IMR-90 (cell line): ENCODE measurements around the gene AGXT. TPM values are rescaled to one million over a fixed set of nuclear protein-coding genes. Genes with fewer than 3 reads are reported as not detected.

ENCODE experiments used
- ATAC-seq: fragments of 200-7000 bp; cut with Tn5 transposase; 2 replicates; pipeline ENCODE4 v1.9.1; 2020; ENCODE audit warnings: low read depth, mild to moderate bottlenecking, moderate library complexity
- BruUV-seq: library from RNA; stranded (reverse); fragments of 400-500 nt; replicated peaks from 2 replicates; lab custom pipeline; 2021; lab: Mats Ljungman, UMichigan
- CTCF ChIA-PET: fragments of 300-600 bp; formaldehyde crosslinking; extraction: SDS; loops from one replicate; lab custom pipeline; 2021; ENCODE audit warnings: antibody characterized with exemption; lab: Yijun Ruan, JAX
- POLR2A ChIA-PET: fragments of 300-600 bp; sonication (Branson Sonifier 250); formaldehyde crosslinking; loops from one replicate; lab custom pipeline; 2022; ENCODE audit warnings: antibody characterized with exemption; ENCODE audit not compliant: unreplicated experiment; lab: Charles Lee
- DNase-seq: peaks from one replicate; pipeline ENCODE4 v3.0.0; 2013
- H2AFZ ChIP-seq: replicated peaks from 2 replicates; pipeline ENCODE3; 2013; ENCODE audit warnings: low read length, mild to moderate bottlenecking; ENCODE audit not compliant: poor library complexity
- H2AK5ac ChIP-seq: 2 replicates; pipeline ENCODE4 v1.6.1; 2013; ENCODE audit warnings: low read depth, low read length, inconsistent platforms
- H2AK9ac ChIP-seq: replicated peaks from 2 replicates; pipeline ENCODE3; 2013; ENCODE audit warnings: mild to moderate bottlenecking, low read depth, low read length, moderate library complexity; ENCODE audit not compliant: poor library complexity
- H2BK120ac ChIP-seq: 2 replicates; pipeline ENCODE4 v1.6.1; 2013; ENCODE audit warnings: low read depth, low read length, inconsistent platforms
- H2BK15ac ChIP-seq: 3 replicates; pipeline ENCODE4 v1.6.1; 2013; ENCODE audit warnings: low read depth, low read length, inconsistent platforms
- H2BK20ac ChIP-seq: 2 replicates; pipeline ENCODE4 v1.6.1; 2013; ENCODE audit warnings: low read depth, mild to moderate bottlenecking, inconsistent platforms, low read length, moderate library complexity
- H2BK5ac ChIP-seq: 2 replicates; pipeline ENCODE4 v1.6.1; 2013; ENCODE audit warnings: mild to moderate bottlenecking, low read depth, low read length, inconsistent platforms; ENCODE audit not compliant: poor library complexity, severe bottlenecking
- H3K14ac ChIP-seq: replicated peaks from 2 replicates; pipeline ENCODE4 v1.6.1; 2013; ENCODE audit warnings: low read depth, low read length, inconsistent platforms
- H3K18ac ChIP-seq: 2 replicates; pipeline ENCODE4 v1.6.1; 2013; ENCODE audit warnings: low read depth, low read length, control low read depth
- H3K23ac ChIP-seq: 2 replicates; pipeline ENCODE4 v1.6.1; 2013; ENCODE audit warnings: low read depth, low read length, inconsistent platforms
- H3K27ac ChIP-seq: 2 replicates; pipeline ENCODE4 v1.5.1; 2013; ENCODE audit warnings: mild to moderate bottlenecking, control low read depth, low read length; ENCODE audit not compliant: insufficient read depth
- H3K27me3 ChIP-seq: 2 replicates; pipeline ENCODE4 v1.6.1; 2013; ENCODE audit warnings: low read length; ENCODE audit not compliant: control insufficient read depth, insufficient read depth
- H3K36me3 ChIP-seq: 2 replicates; pipeline ENCODE4 v1.6.1; 2013; ENCODE audit warnings: low read length, mixed read lengths; ENCODE audit not compliant: control insufficient read depth, insufficient read depth
- H3K4ac ChIP-seq: 2 replicates; pipeline ENCODE4 v1.6.1; 2013; ENCODE audit warnings: low read depth, low read length, inconsistent platforms
- H3K4me1 ChIP-seq: 2 replicates; pipeline ENCODE4 v1.6.1; 2013; ENCODE audit warnings: low read length, mixed read lengths; ENCODE audit not compliant: control insufficient read depth, insufficient read depth
- H3K4me2 ChIP-seq: 2 replicates; pipeline ENCODE4 v1.6.1; 2013; ENCODE audit warnings: low read depth, mild to moderate bottlenecking, control low read depth, low read length, moderate library complexity
- H3K4me3 ChIP-seq: 2 replicates; pipeline ENCODE4 v1.5.1; 2013; ENCODE audit warnings: low read depth, mild to moderate bottlenecking, control low read depth, low read length, moderate library complexity; ENCODE audit not compliant: insufficient read depth
- H3K56ac ChIP-seq: 2 replicates; pipeline ENCODE4 v1.6.1; 2013; ENCODE audit warnings: low read length, inconsistent platforms; ENCODE audit not compliant: insufficient read depth; ENCODE audit errors: extremely low read depth
- H3K79me1 ChIP-seq, 2 experiments: 2 replicates each; pipeline ENCODE4 v1.6.1; 2013; ENCODE audit warnings: low read length in 2 of 2, inconsistent platforms in 1 of 2, low read depth in 1 of 2
- H3K9ac ChIP-seq: 2 replicates; pipeline ENCODE4 v1.6.1; 2013; ENCODE audit warnings: low read depth, low read length, control low read depth
- H3K9me1 ChIP-seq: 2 replicates; pipeline ENCODE4 v1.6.1; 2013; ENCODE audit warnings: low read length, inconsistent platforms; ENCODE audit not compliant: insufficient read depth
- H3K9me3 ChIP-seq: 2 replicates; pipeline ENCODE4 v1.6.1; 2013; ENCODE audit warnings: low read length; ENCODE audit not compliant: control insufficient read depth, insufficient read depth
- H4K20me1 ChIP-seq: 2 replicates; pipeline ENCODE4 v1.6.1; 2013; ENCODE audit warnings: low read length, inconsistent platforms; ENCODE audit not compliant: insufficient read depth
- H4K5ac ChIP-seq: 2 replicates; pipeline ENCODE4 v1.6.1; 2013; ENCODE audit warnings: mild to moderate bottlenecking, low read depth, low read length, control low read depth
- H4K8ac ChIP-seq, 2 experiments: 2 replicates each; pipeline ENCODE4 v1.6.1; 2013; ENCODE audit warnings: low read depth in 2 of 2, low read length in 2 of 2, control low read depth in 1 of 2, inconsistent platforms in 1 of 2
- H4K91ac ChIP-seq: 2 replicates; pipeline ENCODE4 v1.6.1; 2013; ENCODE audit warnings: low read depth, low read length, inconsistent platforms; ENCODE audit not compliant: insufficient read depth
- BHLHE40 ChIP-seq: fragments of 150-350 bp; IDR thresholded peaks from 2 replicates; pipeline ENCODE4 v1.6.1; 2016; ENCODE audit warnings: mild to moderate bottlenecking, low read depth, low read length
- FOS ChIP-seq: fragments of 150-350 bp; IDR thresholded peaks from 2 replicates; pipeline ENCODE4 v1.6.1; 2016; ENCODE audit warnings: low read depth, low read length
- RCOR1 ChIP-seq: IDR thresholded peaks from 2 replicates; pipeline ENCODE4 v1.6.1; 2012; ENCODE audit warnings: mild to moderate bottlenecking, low read length, improper control_type of control experiment; ENCODE audit not compliant: insufficient replicate concordance
- WGBS, 2 experiments: methylation state at CpG; one replicate each; pipeline versions ENCODE4 v1.1.5 to v1.1.7; 2013; ENCODE audit warnings: missing lambda C conversion rate in 2 of 2; ENCODE audit not compliant: insufficient read length in 1 of 2; ENCODE audit errors: extremely low coverage in 2 of 2; 5-methylcytosine and 5-hydroxymethylcytosine counted together
- dilution Hi-C: fragments of 300-500 bp; cut with HindIII; formaldehyde crosslinking; loops from one replicate; pipeline ENCODE4 v1.14.3; 2018; ENCODE audit warnings: low sequenced_read_pairs; ENCODE audit not compliant: unreplicated experiment
- in situ Hi-C: fragments of 300-500 bp; cut with MboI; formaldehyde crosslinking; loops from 3 replicates; pipeline ENCODE4 v1.14.3; 2019; ENCODE audit warnings: low sequenced_read_pairs, inconsistent platforms, mixed read lengths
- intact Hi-C: fragments of 100-400 bp; cut with micrococcal nuclease; formaldehyde crosslinking; loops from 2 replicates; pipeline ENCODE4 v1.10.0; 2022
- polyA plus RNA-seq, 3 experiments: library from polyadenylated mRNA; depleted of rRNA; stranded (reverse); fragments of >200 nt; gene quantifications; 2 replicates each; pipeline ENCODE4 v1.2.3, GENCODE V29; 2012; ENCODE audit warnings: low replicate concordance in 1 of 3
- total RNA-seq: library from RNA; depleted of rRNA; stranded (reverse); fragments of >200 nt; gene quantifications from 2 replicates; pipeline ENCODE4 v1.2.3, GENCODE V29; 2012

The AGXT gene
- total and polyA plus RNA-seq, 2 of the 4 experiments (the other 2 are of a cell fraction) = not detected

- H3K79me1 ChIP-seq = no peaks in the 10 kb centered on the region
- peak overlapping the region; percentile 80; the same call in 1 of the 2 replicates for H3K18ac ChIP-seq
- H4K20me1 ChIP-seq = no peaks in the 10 kb centered on the region
- H2AK5ac ChIP-seq = no peak overlapping the region
- no peaks in the 10 kb centered on the region for H3K9me3 ChIP-seq
- H3K9me1 ChIP-seq = peaks cover 5% of the 10 kb centered on the region; the same call in 1 of the 2 replicates
- in situ Hi-C loops = no loop called here
- H2BK120ac ChIP-seq = no peak overlapping the region; the same call in 1 of the 2 replicates
- peaks cover 14% of the 10 kb centered on the region for H3K4me1 ChIP-seq
- H3K9ac ChIP-seq = peak overlapping the region; percentile 46; the same call in 1 of the 2 replicates
- BruUV-seq = no TSS peak
- H3K4me3 ChIP-seq = peak overlapping the region; percentile 40; the same call in 1 of the 2 replicates
- H3K23ac ChIP-seq = no peak overlapping the region
- H3K4ac ChIP-seq = no peak overlapping the region
- H3K56ac ChIP-seq = no peak overlapping the region
- H4K8ac ChIP-seq = peak overlapping the region; percentile 2 to 47; a peak in 1 of 4 replicates
- H2BK5ac ChIP-seq = no peak overlapping the region
- no peak overlapping the region for H2BK20ac ChIP-seq
- DNase-seq (peak; percentile 56), ATAC-seq (peak; percentile 82)
- no peak overlapping the region for H4K91ac ChIP-seq
- ChIA-PET POLR2A (no interaction called here), CTCF (no interaction called here)
- peak overlapping the region; percentile 19; the same call in 1 of the 2 replicates for H3K27ac ChIP-seq
- intact Hi-C loops = no loop called here
- peak; percentile 4; the same call in 1 of the 2 replicates for TF ChIP-seq BHLHE40
- TF ChIP-seq RCOR1 = no peak
- 0 out of 2 replicates have a peak, but pooled peaks have one; percentile 22 for TF ChIP-seq FOS
- peak overlapping the region; percentile 80; the same call in 1 of the 2 replicates for H4K5ac ChIP-seq
- H2AFZ ChIP-seq = peak overlapping the region; percentile 73
- peak overlapping the region; percentile 90 for H3K4me2 ChIP-seq
- WGBS, 2 experiments = 18% methylated on average over 12 of the region's 38 CpGs; no CpG with 5 or more reads in 1 of the 2 experiments
- H3K14ac ChIP-seq = peak overlapping the region; percentile 54; the same call in 1 of the 2 replicates
- H2AK9ac ChIP-seq = no peak overlapping the region
- dilution Hi-C loops = no loop called here
- no peaks in the 10 kb centered on the region for H3K36me3 ChIP-seq
- H3K27me3 ChIP-seq = peaks cover 14% of the 10 kb centered on the region
- peak overlapping the region; percentile 70; the same call in 1 of the 3 replicates for H2BK15ac ChIP-seq
These were observed 58.1 kb downstream of the AGXT start for GRCh38 chr2:240926516-240927389.
